Mucosa of descending colon (tissue), 3 donors: Measurements from ENCODE around the gene PRKAR1B. TPM values are rescaled to one million over a fixed set of nuclear protein-coding genes. Genes with fewer than 3 reads are reported as not detected.

ENCODE experiments used
- ATAC-seq: fragments of 200-7000 bp; cut with Tn5 transposase; one replicate; pipeline ENCODE4 v1.9.1; 2020; ENCODE audit warnings: mild to moderate bottlenecking, moderate library complexity
- DNase-seq, 3 donors: peaks; one replicate each; pipeline ENCODE4 v3.0.0-alpha.2; 2020
- H3K36me3 ChIP-seq: fragments of 200-600 bp; one replicate; pipeline ENCODE4 v1.8.0; 2021; ENCODE audit warnings: low read depth, mild to moderate bottlenecking
- H3K4me1 ChIP-seq: fragments of 200-600 bp; one replicate; pipeline ENCODE4 v1.8.0; 2021; ENCODE audit warnings: low read depth, mild to moderate bottlenecking
- H3K4me3 ChIP-seq: fragments of 200-600 bp; one replicate; pipeline ENCODE4 v1.8.0; 2021; ENCODE audit warnings: mild to moderate bottlenecking
- H3K9me3 ChIP-seq: fragments of 200-600 bp; one replicate; pipeline ENCODE4 v1.8.0; 2021; ENCODE audit warnings: mild to moderate bottlenecking
- intact Hi-C, 2 donors: fragments of 100-400 bp; cut with DNase I in 1 of 2; cut with micrococcal nuclease in 1 of 2; formaldehyde crosslinking; loops; one replicate each; pipeline versions ENCODE4 v1.11.0 to v1.11.1; 2022; cut with DNase I, micrococcal nuclease
- total RNA-seq, 3 donors: library from RNA; stranded (reverse); fragmentation: NEBNext Ultra II Directional in 2 of 3; extraction: Animal tissue kit (Norgen Biotek cat#: 25700) in 2 of 3; gene quantifications; one replicate each; pipeline versions ENCODE4 v1.2.1 to v1.2.4, GENCODE V29; 2021 to 2023
- TF ChIP-seq, protein P1 (sequence below): fragments of 200-600 bp; IDR thresholded peaks from one replicate; pipeline ENCODE4 v1.8.0; 2022; ENCODE audit warnings: antibody characterized with exemption, mild to moderate bottlenecking
- donor health status: DM: no; HTN: no; CAD: no; lungs with moderate emphysema.
- donor health status: DM: no; HTN: no; CAD: no.
- donor health status: DM: no; HTN: yes; CAD: no.

PRKAR1B gene
- total RNA-seq, 3 donors from 2014 or later = 10.1 to 24.5 (median 24.4) TPM

DNA sequence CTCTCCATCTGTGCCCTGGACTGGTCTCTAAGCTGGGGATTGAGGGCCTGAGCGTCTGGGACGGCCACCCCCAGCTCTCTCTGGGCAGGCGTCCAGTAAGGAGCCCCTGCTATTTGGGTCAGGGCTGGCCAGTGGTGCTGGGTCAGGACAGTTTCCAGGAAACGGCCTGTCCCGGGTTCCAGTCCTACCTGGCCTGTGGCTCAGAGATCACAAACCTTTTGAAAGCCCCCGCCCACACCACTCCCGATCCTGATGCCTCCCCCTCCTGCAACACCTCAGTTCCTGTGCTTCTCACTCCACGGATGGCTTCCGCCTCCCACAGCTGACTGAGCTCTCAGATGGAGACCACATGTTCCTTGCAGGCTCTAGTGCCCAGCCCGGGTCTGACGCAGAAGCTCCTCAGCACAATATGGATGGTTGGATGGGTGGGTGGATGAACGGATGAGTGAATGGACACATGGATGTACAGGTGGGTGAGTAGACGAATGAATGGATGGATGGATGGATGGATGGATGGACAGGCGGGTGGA is 115.7 kb downstream of the PRKAR1B start:
- Histone ChIP-seq H3K9me3 (no peaks in the 10 kb centered on the region), H3K4me1 (no peaks in the 10 kb centered on the region), H3K4me3 (no peak overlapping the region), H3K36me3 (no peaks in the 10 kb centered on the region)
- TF ChIP-seq, protein P1, sequence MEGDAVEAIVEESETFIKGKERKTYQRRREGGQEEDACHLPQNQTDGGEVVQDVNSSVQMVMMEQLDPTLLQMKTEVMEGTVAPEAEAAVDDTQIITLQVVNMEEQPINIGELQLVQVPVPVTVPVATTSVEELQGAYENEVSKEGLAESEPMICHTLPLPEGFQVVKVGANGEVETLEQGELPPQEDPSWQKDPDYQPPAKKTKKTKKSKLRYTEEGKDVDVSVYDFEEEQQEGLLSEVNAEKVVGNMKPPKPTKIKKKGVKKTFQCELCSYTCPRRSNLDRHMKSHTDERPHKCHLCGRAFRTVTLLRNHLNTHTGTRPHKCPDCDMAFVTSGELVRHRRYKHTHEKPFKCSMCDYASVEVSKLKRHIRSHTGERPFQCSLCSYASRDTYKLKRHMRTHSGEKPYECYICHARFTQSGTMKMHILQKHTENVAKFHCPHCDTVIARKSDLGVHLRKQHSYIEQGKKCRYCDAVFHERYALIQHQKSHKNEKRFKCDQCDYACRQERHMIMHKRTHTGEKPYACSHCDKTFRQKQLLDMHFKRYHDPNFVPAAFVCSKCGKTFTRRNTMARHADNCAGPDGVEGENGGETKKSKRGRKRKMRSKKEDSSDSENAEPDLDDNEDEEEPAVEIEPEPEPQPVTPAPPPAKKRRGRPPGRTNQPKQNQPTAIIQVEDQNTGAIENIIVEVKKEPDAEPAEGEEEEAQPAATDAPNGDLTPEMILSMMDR = no peak
- intact Hi-C loops = no loop called here
- ATAC-seq (no peak), DNase-seq (peak in 1 of 3 donors; percentile 41)

DNA sequence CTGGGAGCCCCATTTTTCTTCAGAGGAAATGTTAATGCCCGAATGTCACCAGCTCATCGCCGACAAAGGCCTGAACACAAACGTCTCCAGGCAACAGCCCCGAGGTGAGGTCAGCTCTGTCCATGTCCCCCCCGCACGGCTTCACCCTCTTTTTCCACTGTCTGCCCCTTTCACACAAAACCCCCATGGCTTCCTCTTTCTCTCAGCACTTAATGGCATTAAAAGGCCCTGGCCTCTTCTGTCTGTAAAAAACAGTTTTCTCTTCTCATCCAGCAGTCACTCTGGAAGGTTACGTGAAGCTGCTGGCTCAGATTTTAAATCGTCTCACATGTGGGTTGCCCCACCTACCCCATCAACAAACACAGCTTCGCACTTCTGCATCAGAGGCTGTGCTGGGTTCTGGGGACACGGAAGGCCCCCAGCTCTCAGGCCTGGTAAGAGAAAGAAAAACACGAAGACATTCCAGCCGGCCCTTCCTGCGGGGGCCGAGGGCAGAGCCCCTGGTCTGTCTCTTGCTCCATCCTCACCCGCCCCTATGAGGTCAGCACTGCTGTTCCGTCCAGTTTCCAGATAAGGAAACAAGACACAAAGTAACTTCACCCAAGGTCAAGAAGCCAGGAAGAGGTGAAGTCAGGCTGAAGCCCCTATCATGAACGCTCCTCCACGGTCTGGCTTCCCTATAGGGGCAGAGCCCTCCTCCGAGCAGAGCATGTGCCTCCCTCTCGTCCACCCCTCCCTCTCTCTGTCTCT is 116.4 kb downstream of the PRKAR1B start:
- Histone ChIP-seq H3K4me1 (no peaks in the 10 kb centered on the region), H3K4me3 (no peak overlapping the region), H3K36me3 (no peaks in the 10 kb centered on the region), H3K9me3 (no peaks in the 10 kb centered on the region)
- TF ChIP-seq, protein P1 = no peak
- DNase-seq (peak in 1 of 3 donors; percentile 25), ATAC-seq (peak; percentile 13)
- intact Hi-C loops = no loop called here

DNA sequence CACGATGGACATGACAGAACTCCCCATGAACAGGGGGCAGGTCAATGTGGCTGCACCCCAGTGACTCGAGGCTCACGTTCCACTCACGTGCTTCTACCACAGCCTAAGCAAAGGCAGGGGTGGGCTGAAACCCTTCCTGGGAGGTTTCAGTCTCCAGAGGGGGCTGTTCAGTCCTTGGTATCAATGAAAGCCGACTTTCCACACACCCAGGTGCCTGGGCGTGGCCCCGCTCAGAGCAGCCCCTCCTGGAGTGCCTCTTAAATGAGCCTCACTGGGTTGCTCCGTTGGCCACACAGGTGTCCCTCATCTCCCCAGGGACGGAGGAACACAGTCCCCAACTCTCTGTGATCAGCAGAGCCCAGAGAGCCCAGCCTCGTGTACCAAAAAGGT is 116.9 kb downstream of the PRKAR1B start:
- TF ChIP-seq, protein P1 = no peak
- intact Hi-C loops = no loop called here
- Histone ChIP-seq H3K36me3 (no peaks in the 10 kb centered on the region), H3K4me3 (no peak overlapping the region), H3K4me1 (no peaks in the 10 kb centered on the region), H3K9me3 (no peaks in the 10 kb centered on the region)
- ATAC-seq (no peak), DNase-seq (peak in 1 of 3 donors; percentile 42)

DNA sequence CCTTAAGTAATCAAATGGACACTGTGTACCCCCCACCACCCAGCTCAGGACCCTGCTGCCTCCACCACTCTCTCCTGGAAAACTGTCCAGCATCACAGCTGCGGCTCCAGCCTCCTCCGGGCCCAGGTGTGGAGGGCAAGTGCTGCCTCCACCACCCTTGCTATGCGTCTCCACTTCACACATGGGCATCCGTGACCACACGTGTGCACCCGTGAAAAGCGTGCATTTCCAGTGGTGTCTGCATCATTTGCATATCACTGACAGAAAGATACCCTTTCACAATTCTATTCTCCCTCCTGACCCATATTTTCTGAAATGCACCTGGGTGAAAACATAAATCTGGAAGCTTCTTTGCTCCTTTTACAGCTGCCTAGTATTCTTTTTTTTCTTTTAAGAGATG is 117.7 kb downstream of the PRKAR1B start:
- H3K4me3 ChIP-seq = no peak overlapping the region
- TF ChIP-seq, protein P1 = no peak
- no peaks in the 10 kb centered on the region for H3K36me3 ChIP-seq
- DNase-seq (peak in 1 of 3 donors; percentile 40), ATAC-seq (no peak)
- no peaks in the 10 kb centered on the region for H3K9me3 ChIP-seq
- intact Hi-C loops = no loop called here
- no peaks in the 10 kb centered on the region for H3K4me1 ChIP-seq

DNA sequence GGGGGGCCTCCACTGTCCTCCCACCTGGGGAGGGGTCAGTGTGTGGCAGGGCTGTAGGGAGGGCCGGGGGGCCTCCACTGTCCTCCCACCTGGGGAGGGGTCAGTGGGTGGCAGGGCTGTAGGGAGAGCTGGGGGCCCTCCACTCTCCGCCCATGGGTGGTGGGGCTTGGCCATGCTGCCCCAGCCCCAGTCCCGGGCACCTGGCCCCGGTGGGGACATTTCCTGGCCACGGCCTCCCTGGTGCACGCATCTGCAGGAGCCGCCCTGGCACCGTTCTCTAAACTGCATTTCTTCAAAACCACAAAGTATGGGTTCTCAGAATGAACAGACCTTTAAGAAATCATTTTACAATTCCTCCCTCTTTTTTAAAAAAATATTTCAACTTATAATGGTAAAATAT is 118.1 kb downstream of the PRKAR1B start:
- no peaks in the 10 kb centered on the region for H3K4me1 ChIP-seq
- peak in 1 of 3 donors; percentile 20 for DNase-seq
- TF ChIP-seq, protein P1 = no peak

More for the DNA sequence above, 118.1 kb downstream of the PRKAR1B start:
- no peak for ATAC-seq
- Histone ChIP-seq H3K4me3 (no peak overlapping the region), H3K9me3 (no peaks in the 10 kb centered on the region), H3K36me3 (no peaks in the 10 kb centered on the region)
- intact Hi-C loops = no loop called here
